HG02943 (cell line): Measurements from ENCODE around the gene TTLL4.
"Not testable (repeated sequence)": the region's sequence is repeated elsewhere in the genome, so short reads cannot be mapped to it uniquely, and the experiment has no call there.

Experiments
- ATAC-seq: cut with Tn5 transposase; IDR thresholded peaks from one replicate; pipeline ENCODE4 v1.9.1; 2021; ENCODE audit warnings: mild to moderate bottlenecking, low read depth, moderate library complexity; ENCODE audit not compliant: unreplicated experiment

Gene TTLL4

GRCh38 chr2:218744615-218745014, 34.0 kb downstream of the TTLL4 start:
- ATAC-seq: no peak

- no peak for ATAC-seq
These were observed 34.5 kb downstream of the TTLL4 start for GRCh38 chr2:218745160-218745558.

- no peak for ATAC-seq
These were observed 35.2 kb downstream of the TTLL4 start for GRCh38 chr2:218745559-218746469.

- no peak for ATAC-seq
These were observed 35.8 kb downstream of the TTLL4 start for GRCh38 chr2:218746470-218746795.

- ATAC-seq: no peak
These were observed 36.3 kb downstream of the TTLL4 start for GRCh38 chr2:218746960-218747359.

- ATAC-seq: no peak
These were observed 38.3 kb downstream of the TTLL4 start for GRCh38 chr2:218748741-218749441.

GRCh38 chr2:218754201-218754600, 43.6 kb downstream of the TTLL4 start:
- no peak for ATAC-seq

GRCh38 chr2:218754781-218755180, 44.1 kb downstream of the TTLL4 start:
- ATAC-seq: no peak

- no peak for ATAC-seq
These were observed 44.5 kb downstream of the TTLL4 start for GRCh38 chr2:218755198-218755566.

GRCh38 chr2:218755567-218756404, 45.2 kb downstream of the TTLL4 start:
- no peak for ATAC-seq

GRCh38 chr2:218756599-218757377, 46.2 kb downstream of the TTLL4 start:
- no peak for ATAC-seq

- ATAC-seq: no peak
These were observed 51.2 kb downstream of the TTLL4 start for GRCh38 chr2:218761795-218762194.

- ATAC-seq: not testable (repeated sequence)
These were observed 62.1 kb downstream of the TTLL4 start for GRCh38 chr2:218772759-218773158.

GRCh38 chr2:218773881-218774280, 63.2 kb downstream of the TTLL4 start:
- ATAC-seq: no peak

- no peak for ATAC-seq
These were observed 65.9 kb downstream of the TTLL4 start for GRCh38 chr2:218776488-218776887.

GRCh38 chr2:218777276-218777990, 66.8 kb downstream of the TTLL4 start:
- no peak for ATAC-seq

GRCh38 chr2:218780046-218780445, 69.4 kb downstream of the TTLL4 start:
- no peak for ATAC-seq

- no peak for ATAC-seq
These were observed 70.4 kb downstream of the TTLL4 start for GRCh38 chr2:218780851-218781690.
